Measurements from ENCODE around the gene ENDOU.

The ENDOU gene

GRCh38 chr12:47772094-47772660 lies 46.9 kb upstream of the ENDOU start:
- H3K4me3 ChIP-seq (ENCODE audit: low read depth, low read length), result no peak overlapping the region
- in situ Hi-C loops (cut with HindIII; ENCODE audit: low sequenced_read_pairs), result loop anchor here (10.0 kb wide), 1 partner anchor 57 kb away; no protein-coding TSS in a partner anchor

GRCh38 chr12:47771304-47771703 lies 46.0 kb upstream of the ENDOU start:
- in situ Hi-C loops (cut with HindIII; ENCODE audit: low sequenced_read_pairs), result loop anchor here (10.0 kb wide), 1 partner anchor 57 kb away; no protein-coding TSS in a partner anchor
- DNase-seq (ENCODE audit: low read depth), result no peak
- no peak for TF ChIP-seq CTCF (IDR thresholded peaks at IDR 0.05; ENCODE audit: low read depth, low read length, missing control alignments)
- H3K4me3 ChIP-seq (ENCODE audit: low read depth, low read length), result no peak overlapping the region

More at GRCh38 chr12:47772094-47772660, 46.9 kb upstream of the ENDOU start:
- no peak for DNase-seq (ENCODE audit: low read depth)
- TF ChIP-seq CTCF (IDR thresholded peaks at IDR 0.05; ENCODE audit: low read depth, low read length, missing control alignments), result no peak

- H3K4me3 ChIP-seq (ENCODE audit: low read depth, low read length), result no peak overlapping the region
- DNase-seq (ENCODE audit: low read depth), result no peak
- in situ Hi-C loops (cut with HindIII; ENCODE audit: low sequenced_read_pairs), result loop anchor here (10.0 kb wide), 1 partner anchor 55 kb away; no protein-coding TSS in a partner anchor
- TF ChIP-seq CTCF (IDR thresholded peaks at IDR 0.05; ENCODE audit: low read depth, low read length, missing control alignments), result no peak
Measured at GRCh38 chr12:47770086-47770726, 44.9 kb upstream of the ENDOU start.

- in situ Hi-C loops (cut with HindIII; ENCODE audit: low sequenced_read_pairs), result loop anchor here (10.0 kb wide), 1 partner anchor 55 kb away; no protein-coding TSS in a partner anchor
- no peak for TF ChIP-seq CTCF (IDR thresholded peaks at IDR 0.05; ENCODE audit: low read depth, low read length, missing control alignments)
Measured at GRCh38 chr12:47769234-47770085, 44.2 kb upstream of the ENDOU start.

GRCh38 chr12:47768323-47768811 lies 43.1 kb upstream of the ENDOU start:
- no peak for TF ChIP-seq CTCF (IDR thresholded peaks at IDR 0.05; ENCODE audit: low read depth, low read length, missing control alignments)
- peak; percentile 27 for DNase-seq (ENCODE audit: low read depth)
- in situ Hi-C loops (cut with HindIII; ENCODE audit: low sequenced_read_pairs), result no loop called here
- H3K4me3 ChIP-seq (ENCODE audit: low read depth, low read length), result no peak overlapping the region

More at GRCh38 chr12:47769234-47770085, 44.2 kb upstream of the ENDOU start:
- no peak overlapping the region for H3K4me3 ChIP-seq (ENCODE audit: low read depth, low read length)
- DNase-seq (ENCODE audit: low read depth), result no peak

- in situ Hi-C loops (cut with HindIII; ENCODE audit: low sequenced_read_pairs), result no loop called here
- no peak overlapping the region for H3K4me3 ChIP-seq (ENCODE audit: low read depth, low read length)
- DNase-seq (ENCODE audit: low read depth), result no peak
- peak; percentile 44 for TF ChIP-seq CTCF (IDR thresholded peaks at IDR 0.05; ENCODE audit: low read depth, low read length, missing control alignments)
Measured at GRCh38 chr12:47767216-47767724, 42.0 kb upstream of the ENDOU start.

All from astrocyte of the cerebellum (primary cell).